Activated CD8-positive, alpha-beta memory T cell treated with anti-CD3 and anti-CD28 coated beads for 24 hours (primary cell): ENCODE measurements around the gene ACSL6.
A peak's percentile ranks its signal among the peaks of the same experiment; 100 is the strongest.

Experiments
- DNase-seq: peaks from one replicate; pipeline ENCODE4 v3.0.0-alpha.2; 2020

Gene ACSL6

GRCh38 chr5:132013711-132014110 is 2.3 kb upstream of the ACSL6 start:
- DNase-seq, result peak; percentile 55

DNA sequence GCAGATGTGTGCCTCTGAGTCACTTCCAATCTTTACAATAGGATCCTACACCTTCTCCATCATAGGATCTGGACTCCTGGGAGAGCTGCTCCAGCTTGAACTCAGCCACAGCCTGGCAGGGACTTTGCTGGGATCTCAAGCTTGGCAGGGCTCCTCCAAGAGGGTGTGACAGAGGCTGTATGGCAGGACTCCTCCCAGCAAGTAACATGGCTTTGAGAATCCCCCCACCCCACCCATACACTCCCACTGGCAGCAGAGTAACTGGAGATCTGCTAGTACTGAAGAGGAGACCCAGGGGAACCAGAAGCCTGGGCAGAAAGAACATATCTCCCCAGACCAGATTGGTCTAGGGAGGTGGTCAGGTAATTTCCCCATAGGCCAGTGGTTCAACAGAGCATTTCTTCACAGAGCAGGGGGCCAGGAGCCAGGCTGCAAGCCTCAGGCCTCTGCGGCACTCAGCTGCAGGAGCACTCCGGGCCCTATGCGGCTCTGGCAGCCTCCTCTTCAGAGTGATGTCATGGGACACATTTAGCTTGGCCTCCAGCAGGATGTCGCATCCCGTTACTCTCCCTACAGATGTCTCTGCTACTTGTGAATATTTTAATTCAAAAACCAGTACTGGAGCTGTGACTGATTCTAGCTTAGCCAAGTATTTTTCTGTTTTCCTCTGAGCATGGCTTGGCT is 1.7 kb upstream of the ACSL6 start:
- peak; percentile 52 for DNase-seq

DNA sequence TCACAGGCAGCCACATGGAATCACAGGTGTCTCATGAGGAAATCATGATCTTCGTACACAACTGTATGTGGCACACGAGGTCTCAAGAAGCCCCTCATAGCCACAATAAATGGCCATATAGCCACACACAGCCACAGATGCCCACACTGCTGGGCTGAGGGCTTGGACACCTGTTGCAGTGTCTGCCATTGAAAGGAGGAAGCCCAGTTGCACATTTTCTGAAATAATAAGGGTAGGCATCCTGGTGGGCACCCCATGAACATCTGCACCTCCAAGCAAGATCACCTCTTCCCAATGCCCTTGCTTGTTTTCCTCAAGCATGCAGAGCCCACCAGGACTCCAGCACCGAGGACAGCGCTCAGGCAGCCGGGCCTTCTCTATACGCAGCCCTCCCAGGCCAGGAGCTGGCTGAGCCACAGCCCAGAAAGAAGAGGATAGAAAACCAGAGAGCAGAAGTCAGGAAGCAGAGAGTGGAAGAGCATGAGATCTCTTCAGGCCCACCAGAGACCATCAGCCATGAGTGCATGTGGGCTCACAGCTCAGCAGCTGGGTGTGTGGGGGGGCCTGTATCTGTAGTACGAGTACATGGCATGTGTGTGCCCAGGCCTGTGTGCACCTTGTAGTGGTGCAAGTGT is 1.0 kb upstream of the ACSL6 start:
- DNase-seq, result peak; percentile 69

GRCh38 chr5:132010989-132011621 is 353 bp downstream of the ACSL6 start:
- DNase-seq, result peak; percentile 63

- DNase-seq, result peak; percentile 59
Observed at GRCh38 chr5:132010645-132010988, 841 bp downstream of the ACSL6 start.

DNA sequence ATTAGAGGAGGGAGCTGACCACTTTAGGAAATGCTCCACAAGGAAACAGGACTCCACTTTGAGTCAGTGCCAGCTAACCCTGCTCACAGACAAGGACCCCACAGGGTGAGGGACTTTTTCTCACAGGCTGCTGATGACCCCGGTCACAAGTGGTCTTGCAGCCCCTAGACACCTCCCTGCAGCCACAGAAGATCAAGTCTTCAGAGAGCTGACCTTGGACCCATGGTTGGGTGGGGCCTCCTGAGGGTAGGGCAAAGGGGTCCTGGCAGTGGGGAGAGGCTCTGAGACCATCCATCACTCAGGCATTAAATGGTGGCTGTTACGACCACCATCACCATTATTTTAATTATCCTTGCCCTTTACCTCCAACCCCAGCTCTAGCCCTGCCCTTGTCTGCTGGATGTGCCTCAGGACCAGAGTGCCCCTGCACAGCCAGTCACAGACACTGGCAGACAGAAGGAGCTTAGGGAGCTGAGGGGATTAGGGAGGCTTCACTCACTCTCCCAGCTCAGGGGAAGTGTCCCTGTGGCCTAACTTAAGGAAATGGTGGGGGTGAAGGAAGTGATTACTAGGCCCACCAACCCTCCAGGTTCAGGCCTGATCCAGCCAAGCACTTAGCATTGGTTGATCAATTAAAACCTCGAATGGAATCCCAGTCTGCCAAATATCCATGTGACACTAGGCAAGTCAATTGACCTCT is 1.6 kb downstream of the ACSL6 start:
- peak; percentile 59 for DNase-seq

GRCh38 chr5:132008961-132009680 is 2.3 kb downstream of the ACSL6 start:
- DNase-seq, result no peak

DNA sequence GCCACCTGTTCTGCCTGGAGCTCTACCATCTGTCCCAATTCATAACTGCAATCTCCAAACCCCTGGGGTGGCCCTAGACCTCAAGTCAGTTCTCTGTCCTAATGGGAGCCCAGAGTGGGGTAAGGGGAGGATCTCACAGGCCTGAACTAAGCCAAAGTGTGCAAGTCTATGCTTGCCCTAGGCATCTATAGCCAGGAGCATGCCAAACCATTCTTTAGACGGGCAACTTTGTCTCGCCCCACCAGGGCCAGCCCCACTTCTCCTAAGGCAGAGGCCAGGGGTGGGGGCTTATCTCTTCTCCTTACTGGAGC is 3.3 kb downstream of the ACSL6 start:
- no peak for DNase-seq

GRCh38 chr5:132007399-132008162 is 3.9 kb downstream of the ACSL6 start:
- peak; percentile 86 for DNase-seq

DNA sequence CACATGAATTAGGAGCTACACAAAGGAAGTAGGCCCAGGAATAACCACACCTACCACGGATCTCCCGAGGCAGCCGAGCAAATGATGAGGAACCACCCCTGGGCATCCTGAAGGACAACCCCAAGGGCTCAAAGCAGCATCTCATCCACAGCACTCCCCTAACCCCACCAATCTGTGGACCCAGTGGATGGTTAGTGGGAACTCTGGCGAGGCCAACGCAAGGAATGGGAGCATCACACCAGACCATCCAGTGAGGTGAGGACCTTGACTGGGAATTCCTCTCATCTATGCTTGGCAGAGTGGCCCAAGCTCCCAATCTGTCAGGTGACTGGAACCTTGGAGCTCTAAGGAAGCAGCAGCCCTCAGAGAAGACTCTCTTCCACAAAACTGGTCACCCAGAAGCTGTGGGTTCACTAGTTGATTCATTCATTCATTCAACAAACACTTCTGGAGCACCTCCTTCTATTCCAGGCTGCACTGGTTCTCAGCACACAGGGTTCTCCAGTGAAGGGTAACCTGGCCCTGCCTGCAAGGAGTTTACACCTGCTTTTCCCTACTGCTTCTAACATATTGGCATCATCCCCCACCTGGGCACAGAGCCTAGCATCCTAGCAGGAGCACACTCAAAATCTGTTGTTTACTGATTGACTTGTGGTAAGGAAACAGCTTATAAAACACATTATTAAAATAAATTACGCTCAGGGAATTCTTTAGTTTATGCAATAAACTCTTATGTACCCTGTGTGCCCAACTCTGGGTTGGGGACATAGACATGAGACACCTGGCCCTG is 4.9 kb downstream of the ACSL6 start:
- no peak for DNase-seq

- DNase-seq, result no peak
Observed at GRCh38 chr5:132005591-132005990, 5.9 kb downstream of the ACSL6 start.

- DNase-seq, result no peak
Observed at GRCh38 chr5:132003982-132004381, 7.5 kb downstream of the ACSL6 start.

GRCh38 chr5:132003170-132003744 is 8.2 kb downstream of the ACSL6 start:
- DNase-seq, result no peak

GRCh38 chr5:132002757-132003156 is 8.7 kb downstream of the ACSL6 start:
- DNase-seq, result no peak

DNA sequence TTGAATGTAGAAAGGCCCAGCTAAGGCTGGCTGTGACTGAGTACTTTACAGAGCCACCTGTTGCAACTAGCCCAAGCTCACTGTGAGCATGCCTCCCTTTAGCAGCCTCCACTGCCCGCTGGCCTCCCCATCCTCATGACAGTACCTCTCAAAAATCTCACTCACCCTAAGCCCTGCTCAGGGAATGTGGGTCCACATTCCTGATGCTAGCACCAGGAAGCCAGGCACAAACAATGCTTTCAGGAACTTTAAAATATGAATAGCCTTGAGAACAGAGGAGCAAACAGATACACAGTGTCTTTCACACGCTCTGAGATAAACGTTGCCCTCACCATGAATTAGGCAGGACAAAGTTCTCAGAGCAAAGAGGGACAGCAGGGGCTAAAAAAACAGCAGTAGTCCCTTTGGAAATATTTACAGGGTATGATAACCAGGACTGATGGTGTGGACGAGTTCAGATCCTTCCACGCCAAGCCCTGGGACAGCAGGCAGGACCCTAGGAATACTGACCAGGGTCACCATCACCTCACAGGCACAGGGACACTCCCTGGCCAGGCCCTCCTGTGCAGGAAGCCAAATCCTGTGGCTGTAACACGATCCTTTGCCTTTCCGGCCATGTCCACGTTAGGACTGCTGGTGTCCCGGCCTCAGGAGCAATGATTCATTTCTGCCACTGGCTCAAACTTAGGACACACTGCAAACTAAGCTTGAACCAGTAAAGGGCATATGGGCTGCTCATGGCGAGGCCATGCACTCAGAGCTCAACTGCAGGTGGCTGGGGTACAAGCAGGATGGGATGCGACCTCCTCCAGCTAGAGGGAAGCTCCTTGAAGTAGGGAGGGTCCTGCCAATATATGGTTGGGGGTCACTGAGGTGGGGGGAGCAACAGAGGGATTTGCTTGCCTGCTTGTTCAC is 9.6 kb downstream of the ACSL6 start:
- DNase-seq, result no peak

DNA sequence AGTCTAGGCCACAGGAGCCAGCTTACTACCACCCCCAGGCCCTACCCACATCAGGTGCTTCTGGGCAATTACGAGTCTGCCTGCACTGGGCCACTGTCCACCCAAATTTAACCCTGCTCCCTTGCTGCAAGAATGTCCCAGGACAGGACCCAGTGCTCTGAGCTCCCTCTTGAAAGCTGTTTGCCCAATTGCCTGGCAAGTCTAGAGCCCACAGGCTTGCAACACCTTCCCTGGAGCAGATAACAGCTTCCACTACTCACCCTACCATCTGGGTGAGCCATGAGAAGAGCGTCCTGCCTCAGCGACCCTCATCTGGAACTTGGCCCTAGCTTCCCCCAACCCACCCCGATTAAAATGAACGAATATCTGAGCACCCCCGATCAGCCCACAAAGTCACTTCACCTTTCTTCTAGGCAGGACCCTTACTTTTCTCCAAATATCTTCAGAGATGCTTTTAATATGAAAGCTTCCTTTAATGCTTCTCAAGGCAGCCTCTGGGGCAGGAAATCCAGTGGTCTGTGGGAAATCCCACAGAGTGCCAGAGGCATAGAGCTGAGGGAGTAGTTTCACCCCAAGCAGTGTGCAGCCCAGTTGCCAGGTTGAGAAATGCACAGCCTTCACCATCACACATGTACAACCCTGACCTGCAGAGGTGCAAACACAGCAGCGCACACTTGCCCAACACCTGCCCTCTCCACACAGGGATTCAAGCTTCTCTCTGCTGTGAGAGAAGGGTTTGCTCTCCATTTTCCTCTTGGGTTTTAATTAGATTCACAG is 10.6 kb downstream of the ACSL6 start:
- no peak for DNase-seq

- DNase-seq, result no peak
Observed at GRCh38 chr5:132000241-132000490, 11.3 kb downstream of the ACSL6 start.

GRCh38 chr5:131999441-132000240 is 11.8 kb downstream of the ACSL6 start:
- no peak for DNase-seq

- DNase-seq, result no peak
Observed at GRCh38 chr5:131999041-131999440, 12.4 kb downstream of the ACSL6 start.
